EL (cell line): ENCODE results near the gene CAP1.

ENCODE experiments used
- DNase-seq: peaks from one replicate; pipeline ENCODE4 v3.0.0-alpha.2; 2016

CAP1 gene

GRCh38 chr1:40096977-40097782, 56.7 kb downstream of the CAP1 start, which contains the start of gene PPT1:
Gene PPT1, minus strand, starts transcription at chr1:40097252. Its CDS starts 14 bp downstream, at chr1:40097238.
- DNase-seq, result peak; percentile 73

- no peak for DNase-seq
These were observed 61.5 kb downstream of the CAP1 start for GRCh38 chr1:40102038-40102437.

DNA sequence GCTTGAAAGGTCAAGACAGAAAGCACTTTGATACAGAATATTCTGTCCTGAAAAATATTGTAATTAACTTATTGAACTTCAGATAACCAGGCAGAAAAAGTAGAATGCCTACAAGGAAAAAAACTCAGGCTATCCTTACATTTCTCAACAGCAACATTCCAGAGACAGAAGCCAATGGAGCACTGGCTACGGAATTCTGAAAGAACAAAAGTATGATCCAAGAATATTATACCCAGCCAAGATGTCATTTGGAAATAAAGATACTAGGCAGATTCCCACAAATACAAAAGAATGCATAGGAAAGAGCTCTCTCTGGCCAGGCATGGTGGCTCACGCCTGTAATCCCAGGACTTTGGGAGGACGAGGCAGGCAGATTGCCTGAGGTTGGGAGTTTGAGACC, 62.4 kb downstream of the CAP1 start:
- no peak for DNase-seq

- DNase-seq, result no peak
These were observed 64.5 kb downstream of the CAP1 start for GRCh38 chr1:40105028-40105427.

DNA sequence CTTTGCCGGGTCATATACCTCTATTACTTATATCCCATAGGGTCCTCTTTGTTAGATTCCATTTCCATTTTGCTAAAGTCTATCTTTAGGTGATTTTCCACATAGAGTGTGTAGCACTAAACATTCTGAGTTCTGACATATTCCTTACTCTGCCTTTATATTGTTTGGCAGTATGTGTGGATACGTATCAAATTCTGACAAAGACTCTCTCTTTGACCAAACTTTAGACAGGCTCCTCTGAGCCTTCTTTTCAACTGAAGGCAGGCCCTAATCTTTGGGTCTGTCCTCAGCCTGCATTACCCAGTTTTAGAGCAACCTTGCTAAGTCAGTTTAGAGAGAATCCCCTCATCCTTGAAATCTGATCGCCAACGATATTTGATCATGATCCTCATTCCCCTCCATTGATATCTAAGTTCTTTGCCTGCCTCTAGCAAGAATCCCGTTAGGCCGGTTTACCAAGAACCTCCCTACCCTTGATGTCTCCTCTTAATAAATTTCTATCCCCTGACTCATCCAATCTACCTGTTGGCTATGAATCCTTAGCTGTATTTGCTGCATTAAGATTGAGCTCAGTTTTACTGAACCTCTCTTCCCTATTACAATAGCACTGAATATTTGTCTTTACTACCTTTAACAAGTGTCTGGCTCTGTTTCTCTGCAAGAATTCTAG, 66.9 kb downstream of the CAP1 start:
- DNase-seq, result no peak

DNA sequence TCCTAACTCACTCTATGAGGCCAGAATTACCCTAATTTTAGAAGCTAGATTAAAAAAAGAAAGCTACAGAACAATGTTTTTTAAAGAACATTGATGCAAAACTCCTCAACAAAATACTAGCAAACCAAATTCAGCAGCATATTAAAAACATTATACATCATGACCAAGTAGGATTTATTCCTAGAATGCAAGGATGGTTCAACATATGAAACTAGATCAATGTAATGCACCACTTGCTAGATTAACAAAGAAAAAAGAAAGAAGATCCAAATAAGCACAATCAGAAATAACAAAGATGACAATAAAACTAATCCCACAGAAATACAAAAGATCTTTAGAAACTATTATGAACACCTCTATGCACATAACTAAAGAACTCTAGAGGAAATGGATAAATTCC, 69.9 kb downstream of the CAP1 start:
- no peak for DNase-seq

- DNase-seq, result no peak
These were observed 73.9 kb downstream of the CAP1 start for GRCh38 chr1:40114400-40114799.

DNA sequence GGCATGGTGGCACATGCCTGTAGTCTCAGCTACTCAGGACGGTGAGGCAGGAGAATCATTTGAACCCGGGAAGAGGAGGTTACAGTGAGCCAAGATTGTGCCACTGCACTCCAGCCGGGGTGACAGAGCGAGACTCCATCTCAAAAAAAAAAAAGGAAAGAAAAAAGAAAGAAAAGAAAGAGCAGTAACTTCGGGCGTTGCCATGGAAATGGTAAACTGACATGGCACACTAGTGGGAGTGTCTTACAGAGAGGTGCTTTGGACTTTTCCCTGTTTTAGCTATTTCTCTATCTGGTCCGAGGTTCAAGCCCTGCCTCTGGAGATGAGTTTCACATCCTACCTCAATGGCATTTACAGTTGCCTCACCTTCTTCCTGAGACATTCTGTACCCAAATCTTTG, 79.6 kb downstream of the CAP1 start:
- no peak for DNase-seq
